ENCODE data around the gene SZT2.

GRCh38 chr1:43450251-43450941 is 60.7 kb downstream of the SZT2 start:
- TF ChIP-seq EZH2phosphoT487 (IDR thresholded peaks at IDR 0.05; ENCODE audit: borderline replicate concordance, low read length) (no peak), CTCF (conservative IDR thresholded peaks at IDR 0.05; ENCODE audit: low read depth, low read length) (no peak), EZH2 (IDR thresholded peaks at IDR 0.05; ENCODE audit: low read length, unreplicated experiment) (no peak)

All from PC-3 (cell line).